ENCODE results near the gene NDUFB10. TPM values are rescaled to one million over a fixed set of nuclear protein-coding genes. Genes with fewer than 3 reads are reported as not detected.

Gene NDUFB10
- total RNA-seq, 4 donors from 2014 or later = 249 to 381 (median 295) TPM

- H3K9me3 ChIP-seq = no peaks in the 10 kb centered on the region
- peaks cover 8 to 72% (median 34%) of the 10 kb centered on the region in 4 donors for H3K27me3 ChIP-seq
- no peak for TF ChIP-seq CTCF (IDR thresholded peaks at IDR 0.05)
- no peak for TF ChIP-seq POLR2AphosphoS5 (IDR thresholded peaks at IDR 0.05)
- TF ChIP-seq POLR2A (IDR thresholded peaks at IDR 0.05; ENCODE audit: low read depth) = no peak
- no peak for TF ChIP-seq EP300 (IDR thresholded peaks at IDR 0.05)
- no peak overlapping the region for H3K4me3 ChIP-seq
- no peak for DNase-seq (ENCODE audit: extremely low spot score)
- no peak overlapping the region for H3K27ac ChIP-seq (replicated peaks in 1 of 4)
- H3K4me1 ChIP-seq = peaks cover 39 to 54% (median 45%) of the 10 kb centered on the region in 4 donors
- 92% methylated on average over 30 of the region's 33 CpGs for WGBS
- peaks cover 51 to 56% (median 53%) of the 10 kb centered on the region in 4 donors for H3K36me3 ChIP-seq
- intact Hi-C loops (cut with DNase I) = no loop called here
Observed at GRCh38 chr16:1975432-1976215, 16.3 kb downstream of the NDUFB10 start.

GRCh38 chr16:1976216-1976520, 16.8 kb downstream of the NDUFB10 start:
- Histone ChIP-seq H3K4me3 (no peak overlapping the region), H3K9me3 (no peaks in the 10 kb centered on the region), H3K36me3 (peaks cover 51 to 56% (median 53%) of the 10 kb centered on the region in 4 donors), H3K4me1 (peaks cover 33 to 52% (median 41%) of the 10 kb centered on the region in 4 donors), H3K27me3 (peaks cover 8 to 77% (median 40%) of the 10 kb centered on the region in 4 donors), H3K27ac (replicated peaks in 1 of 4) (no peak overlapping the region)
- no peak for DNase-seq (ENCODE audit: extremely low spot score)
- TF ChIP-seq CTCF (IDR thresholded peaks at IDR 0.05) = no peak
- no peak for TF ChIP-seq POLR2A (IDR thresholded peaks at IDR 0.05; ENCODE audit: low read depth)
- no peak for TF ChIP-seq EP300 (IDR thresholded peaks at IDR 0.05)
- TF ChIP-seq POLR2AphosphoS5 (IDR thresholded peaks at IDR 0.05) = no peak
- intact Hi-C loops (cut with DNase I) = no loop called here
- 93% methylated on average over 5 of the region's 8 CpGs for WGBS

- H3K4me3 ChIP-seq = no peak overlapping the region
- no peak for TF ChIP-seq CTCF (IDR thresholded peaks at IDR 0.05)
- TF ChIP-seq POLR2A (IDR thresholded peaks at IDR 0.05; ENCODE audit: low read depth) = no peak
- no peak for TF ChIP-seq POLR2AphosphoS5 (IDR thresholded peaks at IDR 0.05)
- TF ChIP-seq EP300 (IDR thresholded peaks at IDR 0.05) = no peak
- intact Hi-C loops (cut with DNase I) = no loop called here
- DNase-seq (ENCODE audit: extremely low spot score) = no peak
- peaks cover under 1 to 88% (median 47%) of the 10 kb centered on the region in 4 donors for H3K27me3 ChIP-seq
- peaks cover 51 to 56% (median 53%) of the 10 kb centered on the region in 4 donors for H3K36me3 ChIP-seq
- WGBS = 89% methylated on average over 14 of the region's 33 CpGs
- peaks cover 28 to 48% (median 37%) of the 10 kb centered on the region in 4 donors for H3K4me1 ChIP-seq
- no peaks in the 10 kb centered on the region for H3K9me3 ChIP-seq
- no peak overlapping the region for H3K27ac ChIP-seq (replicated peaks in 1 of 4)
Observed at GRCh38 chr16:1976951-1977874, 17.9 kb downstream of the NDUFB10 start.

GRCh38 chr16:1977875-1978268, 18.5 kb downstream of the NDUFB10 start:
- Histone ChIP-seq H3K27me3 (peaks cover 0 to 94% (median 47%) of the 10 kb centered on the region in 4 donors), H3K27ac (replicated peaks in 1 of 4) (no peak overlapping the region)

More at GRCh38 chr16:1977875-1978268, 18.5 kb downstream of the NDUFB10 start:
- H3K4me3 ChIP-seq = no peak overlapping the region
- intact Hi-C loops (cut with DNase I) = no loop called here
- H3K9me3 ChIP-seq = no peaks in the 10 kb centered on the region
- H3K4me1 ChIP-seq = peaks cover 22 to 43% (median 31%) of the 10 kb centered on the region in 4 donors
- H3K36me3 ChIP-seq = peaks cover 51 to 56% (median 53%) of the 10 kb centered on the region in 4 donors
- no peak for DNase-seq (ENCODE audit: extremely low spot score)
- no peak for TF ChIP-seq POLR2A (IDR thresholded peaks at IDR 0.05; ENCODE audit: low read depth)
- TF ChIP-seq EP300 (IDR thresholded peaks at IDR 0.05) = no peak
- no peak for TF ChIP-seq CTCF (IDR thresholded peaks at IDR 0.05)
- TF ChIP-seq POLR2AphosphoS5 (IDR thresholded peaks at IDR 0.05) = no peak
- whole genome bisulfite sequencing = 94% methylated on average over 8 of the region's 18 CpGs

Data from esophagus muscularis mucosa (tissue), 4 donors.